HEK293 (cell line): ENCODE data around the gene MYO18B.

Source experiments
- CTCF ChIA-PET: fragments of 350-600 bp; formaldehyde crosslinking; extraction: SDS; loops from one replicate; lab custom pipeline; 2021; ENCODE audit warnings: antibody characterized with exemption; lab: Yijun Ruan, JAX
- POLR2A ChIA-PET: fragments of 300-600 bp; formaldehyde crosslinking; extraction: SDS; loops from one replicate; lab custom pipeline; 2020; ENCODE audit warnings: antibody characterized with exemption, inconsistent platforms; lab: Yijun Ruan, JAX
- H3K27ac ChIP-seq: fragments of 200-500 bp; sonication (Bioruptor generic); 2 replicates; pipeline ENCODE4 v1.5.1; 2014; ENCODE audit warnings: low read depth, low read length, control low read depth, inconsistent platforms; ENCODE audit errors: extremely low read depth
- H3K36me3 ChIP-seq, 2 experiments: fragments of 200-500 bp in 1 of 2; sonication (Bioruptor generic) in 1 of 2; 1 replicate in 1 of 2; 2 replicates in 1 of 2; pipeline ENCODE4 v1.5.1; 2014 to 2017; ENCODE audit warnings: inconsistent platforms in 2 of 2, low read length in 2 of 2; ENCODE audit not compliant: control insufficient read depth in 2 of 2, insufficient read depth in 1 of 2
- H3K4me1 ChIP-seq: fragments of 200-500 bp; sonication (Bioruptor generic); 2 replicates; pipeline ENCODE4 v1.5.1; 2014; ENCODE audit warnings: mild to moderate bottlenecking, low read length, inconsistent platforms; ENCODE audit not compliant: control insufficient read depth, insufficient read depth
- H3K4me3 ChIP-seq: 2 replicates; pipeline ENCODE4 v1.5.1; 2011; ENCODE audit warnings: low read depth, mild to moderate bottlenecking, control low read depth, low read length, moderate library complexity
- H3K9me3 ChIP-seq: fragments of 200-500 bp; sonication (Bioruptor generic); 2 replicates; pipeline ENCODE4 v1.5.1; 2014; ENCODE audit warnings: low read depth, low read length, inconsistent platforms; ENCODE audit not compliant: control insufficient read depth, insufficient read depth
- KLF1 ChIP-seq: fragments of 450-650 bp; formaldehyde crosslinking; IDR thresholded peaks from 2 replicates; pipeline ENCODE4 v1.5.1; 2016; ENCODE audit warnings: missing biosample characterization, missing genetic modification characterization
- KLF8 ChIP-seq: fragments of 450-650 bp; formaldehyde crosslinking; IDR thresholded peaks from 2 replicates; pipeline ENCODE4 v1.5.1; 2016; ENCODE audit warnings: missing biosample characterization, missing genetic modification characterization
- RBAK ChIP-seq: fragments of 450-650 bp; formaldehyde crosslinking; IDR thresholded peaks from 2 replicates; pipeline ENCODE4 v1.5.1; 2016; ENCODE audit warnings: missing biosample characterization, missing genetic modification characterization
- SETDB1 ChIP-seq: IDR thresholded peaks from one replicate; pipeline ENCODE4 v1.6.1; 2017; ENCODE audit warnings: mild to moderate bottlenecking, low read length, moderate library complexity, mixed read lengths; ENCODE audit not compliant: insufficient read length
- SP2 ChIP-seq: fragments of 450-650 bp; formaldehyde crosslinking; IDR thresholded peaks from 2 replicates; pipeline ENCODE4 v1.5.1; 2016; ENCODE audit warnings: missing biosample characterization, missing genetic modification characterization
- WT1 ChIP-seq: fragments of 450-650 bp; formaldehyde crosslinking; IDR thresholded peaks from 2 replicates; pipeline ENCODE4 v1.5.1; 2016; ENCODE audit warnings: missing biosample characterization, missing genetic modification characterization
- YY2 ChIP-seq: fragments of 450-650 bp; formaldehyde crosslinking; IDR thresholded peaks from 2 replicates; pipeline ENCODE4 v1.5.1; 2016; ENCODE audit warnings: missing biosample characterization, missing genetic modification characterization
- ZEB2 ChIP-seq: fragments of 450-650 bp; formaldehyde crosslinking; IDR thresholded peaks from 2 replicates; pipeline ENCODE4 v1.5.1; 2016; ENCODE audit warnings: missing biosample characterization, missing genetic modification characterization
- ZNF10 ChIP-seq: fragments of 450-650 bp; formaldehyde crosslinking; IDR thresholded peaks from 2 replicates; pipeline ENCODE4 v1.5.1; 2017; ENCODE audit warnings: missing biosample characterization, missing genetic modification characterization
- ZNF112 ChIP-seq: fragments of 450-650 bp; formaldehyde crosslinking; IDR thresholded peaks from 2 replicates; pipeline ENCODE4 v1.5.0; 2017; ENCODE audit warnings: missing biosample characterization, missing genetic modification characterization
- ZNF248 ChIP-seq: fragments of 450-650 bp; formaldehyde crosslinking; IDR thresholded peaks from 2 replicates; pipeline ENCODE4 v1.5.1; 2017; ENCODE audit warnings: missing biosample characterization, missing genetic modification characterization
- ZNF335 ChIP-seq: fragments of 450-650 bp; formaldehyde crosslinking; conservative IDR thresholded peaks from 2 replicates; pipeline ENCODE4 v1.5.1; 2016; ENCODE audit warnings: missing biosample characterization, missing genetic modification characterization
- ZNF350 ChIP-seq: fragments of 450-650 bp; formaldehyde crosslinking; IDR thresholded peaks from 2 replicates; pipeline ENCODE4 v1.5.0; 2017; ENCODE audit warnings: missing biosample characterization, mild to moderate bottlenecking, missing genetic modification characterization
- ZNF404 ChIP-seq: fragments of 450-650 bp; formaldehyde crosslinking; IDR thresholded peaks from 2 replicates; pipeline ENCODE4 v1.5.1; 2017; ENCODE audit warnings: missing biosample characterization, missing genetic modification characterization
- ZNF416 ChIP-seq: fragments of 450-650 bp; formaldehyde crosslinking; IDR thresholded peaks from 2 replicates; pipeline ENCODE4 v1.5.1; 2016; ENCODE audit warnings: missing biosample characterization, missing genetic modification characterization
- ZNF544 ChIP-seq: fragments of 450-650 bp; formaldehyde crosslinking; IDR thresholded peaks from 2 replicates; pipeline ENCODE4 v1.5.0; 2017; ENCODE audit warnings: missing biosample characterization, missing genetic modification characterization
- ZNF549 ChIP-seq: fragments of 450-650 bp; IDR thresholded peaks from 2 replicates; pipeline ENCODE4 v1.5.1; 2018; ENCODE audit warnings: missing biosample characterization, missing genetic modification characterization, mild to moderate bottlenecking, inconsistent platforms, moderate library complexity
- ZNF600 ChIP-seq: fragments of 450-650 bp; formaldehyde crosslinking; IDR thresholded peaks from 2 replicates; pipeline ENCODE4 v1.5.1; 2016; ENCODE audit warnings: missing biosample characterization, missing genetic modification characterization
- ZNF660 ChIP-seq: fragments of 450-650 bp; IDR thresholded peaks from 2 replicates; pipeline ENCODE4 v1.5.1; 2018; ENCODE audit warnings: missing biosample characterization, mild to moderate bottlenecking, missing genetic modification characterization
- ZSCAN30 ChIP-seq: fragments of 450-650 bp; IDR thresholded peaks from 2 replicates; pipeline ENCODE4 v1.5.1; 2018; ENCODE audit warnings: missing biosample characterization, mild to moderate bottlenecking, missing genetic modification characterization, moderate library complexity
- TF ChIP-seq, protein P1 (sequence below): fragments of 450-650 bp; formaldehyde crosslinking; IDR thresholded peaks from 2 replicates; pipeline ENCODE4 v1.5.1; 2016; ENCODE audit warnings: missing biosample characterization, missing genetic modification characterization
- TF ChIP-seq, protein P2 (sequence below): IDR thresholded peaks from 2 replicates; pipeline ENCODE4 v1.6.1; 2011; ENCODE audit warnings: mild to moderate bottlenecking, low read depth, low read length, borderline replicate concordance

MYO18B gene

DNA sequence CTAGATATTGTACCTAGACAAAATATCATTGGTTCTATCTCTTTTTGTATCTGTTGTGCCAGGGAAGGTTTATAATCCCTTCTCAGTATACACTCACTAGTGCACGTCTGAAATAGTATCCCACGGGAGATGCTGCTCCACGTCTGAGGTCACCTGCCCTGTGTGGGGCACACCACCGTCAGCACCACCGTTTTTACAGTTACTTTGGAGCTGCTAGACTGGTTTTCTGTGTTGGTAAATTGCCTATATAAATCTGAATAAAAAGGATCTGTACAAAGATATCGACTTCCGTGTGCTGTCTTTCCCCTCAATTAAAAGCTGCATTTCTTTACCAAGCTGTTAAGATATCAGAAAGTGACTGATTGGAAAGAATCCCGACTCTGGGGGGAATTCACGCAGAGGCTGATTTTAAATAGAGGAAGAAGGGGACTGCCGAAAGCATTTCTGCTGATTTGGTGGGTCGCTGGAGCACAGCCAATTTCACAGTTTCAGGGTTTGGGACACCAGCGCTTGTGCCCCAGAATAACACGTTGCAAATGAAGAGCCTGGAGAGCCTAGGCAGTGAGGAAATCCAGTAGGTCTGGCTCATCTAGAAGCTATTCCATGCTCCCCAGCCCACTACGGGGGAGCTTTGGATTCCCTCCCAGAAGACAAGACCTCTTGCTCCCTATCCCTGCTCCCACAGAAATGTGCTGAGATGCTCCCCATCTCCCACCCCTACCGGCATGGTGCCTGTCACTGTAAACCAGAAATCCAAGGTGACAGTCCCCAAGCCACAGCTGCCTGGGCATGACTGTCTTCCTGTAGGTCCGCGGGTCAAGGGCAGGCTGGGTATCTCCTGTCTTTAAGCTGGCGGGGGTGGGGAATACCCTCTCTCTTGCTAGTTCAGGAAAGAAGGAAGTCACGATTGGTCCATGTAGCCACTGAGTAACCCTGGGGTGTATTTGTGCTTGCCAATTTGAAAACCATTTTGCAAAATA lies 12.7 kb upstream of the MYO18B start (continued):
- no peak for TF ChIP-seq ZNF335 (tag by site-specific recombination)

DNA sequence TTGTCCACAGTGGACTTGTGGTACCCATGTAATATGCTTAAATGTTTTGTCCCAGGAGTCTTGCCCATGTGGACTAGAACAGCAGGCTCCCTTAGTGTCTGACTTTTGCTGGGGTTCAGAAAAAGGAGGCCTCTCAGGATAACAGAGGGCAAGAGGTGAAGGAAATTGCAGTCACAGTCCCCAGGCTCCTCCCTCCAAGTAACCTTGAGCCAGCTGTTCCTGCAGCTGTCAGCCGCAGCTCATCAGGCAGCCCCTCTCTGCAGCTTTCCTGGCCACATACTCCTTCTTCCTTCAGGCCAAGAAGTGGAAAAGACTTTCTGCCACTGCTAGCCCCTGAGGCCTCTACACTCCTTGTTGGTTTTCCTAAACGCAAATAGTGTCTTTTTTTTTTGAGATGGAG lies 6.3 kb upstream of the MYO18B start:
- H3K4me1 ChIP-seq, result no peaks in the 10 kb centered on the region
- CTCF ChIA-PET, result interaction anchor here (0.7 kb wide), 1 partner anchor 402 kb away, joined by 3 read pairs; no protein-coding TSS in a partner anchor
- H3K4me3 ChIP-seq, result no peak overlapping the region
- TF ChIP-seq ZNF549 (tag by site-specific recombination) (no peak), ZNF660 (tag by site-specific recombination) (no peak), ZNF600 (tag by site-specific recombination) (no peak), YY2 (no peak), ZNF248 (tag by site-specific recombination) (no peak), ZSCAN30 (tag by site-specific recombination) (no peak), SP2 (tag by site-specific recombination) (no peak), ZNF10 (tag by site-specific recombination) (no peak), ZNF416 (tag by site-specific recombination) (no peak), ZNF544 (no peak), ZNF112 (tag by site-specific recombination) (no peak), WT1 (no peak), RBAK (tag by site-specific recombination) (no peak), SETDB1 (no peak), KLF1 (tag by site-specific recombination) (no peak), ZEB2 (no peak)
- TF ChIP-seq, protein P1, sequence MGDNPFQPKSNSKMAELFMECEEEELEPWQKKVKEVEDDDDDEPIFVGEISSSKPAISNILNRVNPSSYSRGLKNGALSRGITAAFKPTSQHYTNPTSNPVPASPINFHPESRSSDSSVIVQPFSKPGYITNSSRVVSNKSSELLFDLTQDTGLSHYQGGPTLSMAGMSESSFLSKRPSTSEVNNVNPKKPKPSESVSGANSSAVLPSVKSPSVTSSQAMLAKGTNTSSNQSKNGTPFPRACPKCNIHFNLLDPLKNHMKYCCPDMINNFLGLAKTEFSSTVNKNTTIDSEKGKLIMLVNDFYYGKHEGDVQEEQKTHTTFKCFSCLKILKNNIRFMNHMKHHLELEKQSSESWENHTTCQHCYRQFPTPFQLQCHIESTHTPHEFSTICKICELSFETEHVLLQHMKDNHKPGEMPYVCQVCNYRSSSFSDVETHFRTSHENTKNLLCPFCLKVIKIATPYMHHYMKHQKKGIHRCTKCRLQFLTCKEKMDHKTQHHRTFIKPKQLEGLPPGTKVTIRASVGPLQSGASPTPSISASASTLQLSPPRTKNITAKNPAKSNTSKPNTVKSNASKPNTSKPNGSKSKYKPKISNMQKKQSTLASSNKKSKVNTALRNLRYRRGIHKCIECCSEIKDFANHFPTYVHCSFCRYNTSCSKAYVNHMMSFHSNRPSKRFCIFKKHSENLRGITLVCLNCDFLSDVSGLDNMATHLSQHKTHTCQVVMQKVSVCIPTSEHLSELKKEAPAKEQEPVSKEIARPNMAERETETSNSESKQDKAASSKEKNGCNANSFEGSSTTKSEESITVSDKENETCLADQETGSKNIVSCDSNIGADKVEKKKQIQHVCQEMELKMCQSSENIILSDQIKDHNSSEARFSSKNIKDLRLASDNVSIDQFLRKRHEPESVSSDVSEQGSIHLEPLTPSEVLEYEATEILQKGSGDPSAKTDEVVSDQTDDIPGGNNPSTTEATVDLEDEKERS (tag by site-specific recombination), result no peak
- H3K36me3 ChIP-seq, result no peaks in the 10 kb centered on the region
- no peaks in the 10 kb centered on the region for H3K9me3 ChIP-seq
- no peak overlapping the region for H3K27ac ChIP-seq
- POLR2A ChIA-PET, result no interaction called here

DNA sequence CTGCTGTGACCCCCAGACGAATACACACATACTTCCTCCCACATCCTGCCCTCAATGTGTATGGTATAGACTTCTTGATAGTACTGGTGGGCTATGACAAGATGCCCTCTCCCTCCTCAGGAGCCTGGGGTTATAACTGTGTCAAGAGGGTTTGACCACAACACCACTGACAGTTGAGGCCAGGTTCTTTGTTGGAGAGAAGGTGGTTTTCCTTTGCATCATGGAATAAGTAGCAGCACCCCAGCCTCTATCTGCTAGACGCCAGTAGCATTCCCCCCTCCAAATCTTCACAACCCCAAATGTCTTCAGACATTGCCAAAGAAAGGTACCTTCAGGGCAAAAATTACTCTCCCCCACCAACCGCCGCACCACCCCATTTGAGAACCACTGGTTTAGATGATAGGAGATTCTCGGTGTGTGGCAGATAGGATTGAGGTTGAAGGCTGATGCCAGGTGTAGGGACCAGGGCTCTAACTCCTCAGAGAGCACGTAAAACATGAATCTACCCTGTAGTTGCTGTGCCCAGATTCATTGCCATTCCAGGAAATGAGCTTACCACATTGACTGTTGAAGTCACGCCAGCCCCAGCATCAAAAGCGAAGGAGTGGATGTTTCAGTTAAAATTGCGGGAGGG lies 5.5 kb upstream of the MYO18B start:
- Histone ChIP-seq H3K4me1 (no peaks in the 10 kb centered on the region), H3K4me3 (no peak overlapping the region), H3K9me3 (no peaks in the 10 kb centered on the region), H3K36me3 (no peaks in the 10 kb centered on the region), H3K27ac (no peak overlapping the region)
- ChIA-PET POLR2A (no interaction called here), CTCF (interaction anchor here (0.8 kb wide), 1 partner anchor 193 kb away, joined by 3 read pairs; no protein-coding TSS in a partner anchor)
- no peak for TF ChIP-seq ZNF404 (tag by site-specific recombination)
- TF ChIP-seq, protein P2, sequence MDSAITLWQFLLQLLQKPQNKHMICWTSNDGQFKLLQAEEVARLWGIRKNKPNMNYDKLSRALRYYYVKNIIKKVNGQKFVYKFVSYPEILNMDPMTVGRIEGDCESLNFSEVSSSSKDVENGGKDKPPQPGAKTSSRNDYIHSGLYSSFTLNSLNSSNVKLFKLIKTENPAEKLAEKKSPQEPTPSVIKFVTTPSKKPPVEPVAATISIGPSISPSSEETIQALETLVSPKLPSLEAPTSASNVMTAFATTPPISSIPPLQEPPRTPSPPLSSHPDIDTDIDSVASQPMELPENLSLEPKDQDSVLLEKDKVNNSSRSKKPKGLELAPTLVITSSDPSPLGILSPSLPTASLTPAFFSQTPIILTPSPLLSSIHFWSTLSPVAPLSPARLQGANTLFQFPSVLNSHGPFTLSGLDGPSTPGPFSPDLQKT, result no peak
- no peak for TF ChIP-seq ZNF350 (tag by site-specific recombination)
- no peak for TF ChIP-seq KLF8 (tag by site-specific recombination)
